Measurements from ENCODE around the gene DPYSL4. TPM values are rescaled to one million over a fixed set of nuclear protein-coding genes. Genes with fewer than 3 reads are reported as not detected.

Gene DPYSL4
- total RNA-seq, 1 experiment from 2014 or later = not detected

DNA sequence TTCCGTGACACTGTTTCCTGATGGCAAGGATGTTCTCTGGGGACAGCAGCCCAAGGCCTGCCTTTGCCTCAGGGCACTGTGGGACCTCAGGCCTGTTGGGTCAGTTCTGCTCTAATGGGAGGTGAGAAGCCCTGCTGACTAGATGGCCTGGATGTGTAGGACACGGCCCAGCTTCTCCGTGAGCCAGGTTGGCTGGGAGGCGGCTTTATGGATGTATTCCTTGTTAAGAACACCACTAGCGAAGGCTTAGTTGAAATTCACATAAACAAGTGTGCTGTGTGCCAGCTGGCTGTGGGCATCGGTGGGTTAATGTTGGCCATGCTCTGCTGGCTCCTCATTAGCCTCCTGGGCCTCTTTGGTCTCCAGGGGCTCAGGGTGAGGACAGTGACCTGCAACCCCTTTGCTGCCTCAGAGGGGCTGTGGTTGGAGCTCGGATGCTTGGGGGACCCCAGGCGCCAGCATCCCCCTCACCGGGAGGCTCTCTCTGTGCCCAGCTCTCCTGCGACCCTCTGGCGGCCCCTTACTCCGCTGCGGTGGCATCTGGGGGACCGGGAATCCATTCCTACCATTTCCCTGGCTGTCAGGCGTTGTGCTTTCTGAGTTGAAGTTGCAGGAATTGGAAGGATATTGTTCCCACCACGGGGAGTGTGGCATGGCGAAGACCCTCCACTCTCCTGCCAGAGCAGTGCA, 22.8 kb upstream of the DPYSL4 start:
- no peaks in the 10 kb centered on the region for H4K20me1 ChIP-seq (ENCODE audit: insufficient read depth, low read depth, low read length)
- no peak for DNase-seq
- no peak overlapping the region for H2AFZ ChIP-seq (ENCODE audit: low read length)
- H3K27ac ChIP-seq (ENCODE audit: low read length) = no peak overlapping the region
- H3K36me3 ChIP-seq (ENCODE audit: insufficient read depth, low read length) = no peaks in the 10 kb centered on the region
- H3K4me1 ChIP-seq (ENCODE audit: low read length) = no peaks in the 10 kb centered on the region
- no peaks in the 10 kb centered on the region for H3K79me2 ChIP-seq (ENCODE audit: low read length)
- H3K9me2 ChIP-seq (replicated peaks; ENCODE audit: insufficient read depth, low read length) = no peaks in the 10 kb centered on the region
- no peaks in the 10 kb centered on the region for H3K9me3 ChIP-seq (ENCODE audit: low read length)
- H3K9ac ChIP-seq (ENCODE audit: low read length) = no peak overlapping the region
- no peak overlapping the region for H3K4me2 ChIP-seq (ENCODE audit: low read depth, low read length, poor library complexity, severe bottlenecking)
- H3K27me3 ChIP-seq (ENCODE audit: low read length) = no peaks in the 10 kb centered on the region
- H3K4me3 ChIP-seq (ENCODE audit: low read length) = no peak overlapping the region

DNA sequence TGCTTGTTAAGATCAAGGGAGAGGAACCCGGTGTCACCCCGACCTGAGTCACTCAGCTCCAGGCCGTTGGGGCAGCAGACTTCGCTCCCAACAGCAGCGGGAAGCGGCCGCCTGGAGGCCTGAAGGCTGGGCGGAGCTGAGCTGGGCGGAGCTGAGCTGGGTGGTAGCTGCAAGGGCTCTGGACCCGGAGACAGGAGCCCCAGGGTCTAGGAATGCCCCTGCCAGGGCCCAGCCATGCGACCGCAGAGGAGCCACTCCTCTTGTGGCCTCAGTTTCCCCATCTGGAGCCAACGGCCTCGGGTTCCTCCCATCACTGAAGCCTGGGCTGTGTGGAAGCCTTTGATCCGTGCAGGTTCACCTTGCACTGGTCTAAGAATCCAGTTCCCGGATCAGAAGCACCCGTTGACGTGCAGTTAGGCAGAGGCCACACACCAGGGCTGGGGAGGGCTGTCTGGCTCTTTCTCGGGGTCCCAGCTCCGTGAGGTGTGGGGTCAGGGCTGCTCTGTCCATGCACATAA, 21.9 kb upstream of the DPYSL4 start:
- Histone ChIP-seq H2AFZ (ENCODE audit: low read length) (no peak overlapping the region), H3K4me1 (ENCODE audit: low read length) (no peaks in the 10 kb centered on the region), H3K9me2 (replicated peaks; ENCODE audit: insufficient read depth, low read length) (no peaks in the 10 kb centered on the region), H3K27me3 (ENCODE audit: low read length) (no peaks in the 10 kb centered on the region), H3K9me3 (ENCODE audit: low read length) (no peaks in the 10 kb centered on the region), H3K79me2 (ENCODE audit: low read length) (no peaks in the 10 kb centered on the region), H4K20me1 (ENCODE audit: insufficient read depth, low read depth, low read length) (no peaks in the 10 kb centered on the region), H3K4me2 (ENCODE audit: low read depth, low read length, poor library complexity, severe bottlenecking) (no peak overlapping the region), H3K4me3 (ENCODE audit: low read length) (no peak overlapping the region), H3K27ac (ENCODE audit: low read length) (no peak overlapping the region), H3K36me3 (ENCODE audit: insufficient read depth, low read length) (no peaks in the 10 kb centered on the region), H3K9ac (ENCODE audit: low read length) (no peak overlapping the region)
- DNase-seq = no peak

DNA sequence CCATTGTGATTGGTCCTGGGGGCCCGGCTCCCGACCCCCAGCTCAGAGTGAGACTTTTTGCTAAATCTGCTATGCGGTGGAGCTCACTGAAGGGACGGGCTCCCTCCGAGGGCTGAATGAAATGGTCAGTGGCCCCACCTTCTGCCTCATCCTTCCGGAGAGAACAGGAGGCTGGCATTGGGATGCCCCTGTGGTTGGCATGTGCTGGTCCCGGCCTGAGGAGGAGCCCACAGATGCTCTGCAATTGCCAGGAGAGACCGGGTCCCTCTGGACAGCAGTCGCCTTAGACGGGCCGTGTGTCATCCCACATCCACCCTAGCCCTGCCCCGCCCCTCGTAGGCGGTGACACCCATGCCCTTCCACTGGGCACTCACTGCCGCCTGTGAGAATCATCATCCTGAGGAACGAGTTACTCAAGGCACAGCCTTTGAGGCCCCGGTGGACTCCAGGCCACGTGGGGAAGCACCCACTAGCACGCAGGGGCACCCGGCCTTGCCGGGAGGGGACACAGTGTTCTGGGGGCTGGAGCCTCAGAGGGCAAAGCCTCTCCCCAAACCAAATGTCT, 21.2 kb upstream of the DPYSL4 start:
- Histone ChIP-seq H3K4me2 (ENCODE audit: low read depth, low read length, poor library complexity, severe bottlenecking) (no peak overlapping the region), H2AFZ (ENCODE audit: low read length) (no peak overlapping the region), H3K9me2 (replicated peaks; ENCODE audit: insufficient read depth, low read length) (no peaks in the 10 kb centered on the region), H3K27ac (ENCODE audit: low read length) (no peak overlapping the region), H3K4me1 (ENCODE audit: low read length) (no peaks in the 10 kb centered on the region), H4K20me1 (ENCODE audit: insufficient read depth, low read depth, low read length) (no peaks in the 10 kb centered on the region), H3K36me3 (ENCODE audit: insufficient read depth, low read length) (no peaks in the 10 kb centered on the region), H3K9ac (ENCODE audit: low read length) (no peak overlapping the region), H3K4me3 (ENCODE audit: low read length) (no peak overlapping the region), H3K9me3 (ENCODE audit: low read length) (no peaks in the 10 kb centered on the region), H3K79me2 (ENCODE audit: low read length) (no peaks in the 10 kb centered on the region), H3K27me3 (ENCODE audit: low read length) (no peaks in the 10 kb centered on the region)
- no peak for DNase-seq

DNA sequence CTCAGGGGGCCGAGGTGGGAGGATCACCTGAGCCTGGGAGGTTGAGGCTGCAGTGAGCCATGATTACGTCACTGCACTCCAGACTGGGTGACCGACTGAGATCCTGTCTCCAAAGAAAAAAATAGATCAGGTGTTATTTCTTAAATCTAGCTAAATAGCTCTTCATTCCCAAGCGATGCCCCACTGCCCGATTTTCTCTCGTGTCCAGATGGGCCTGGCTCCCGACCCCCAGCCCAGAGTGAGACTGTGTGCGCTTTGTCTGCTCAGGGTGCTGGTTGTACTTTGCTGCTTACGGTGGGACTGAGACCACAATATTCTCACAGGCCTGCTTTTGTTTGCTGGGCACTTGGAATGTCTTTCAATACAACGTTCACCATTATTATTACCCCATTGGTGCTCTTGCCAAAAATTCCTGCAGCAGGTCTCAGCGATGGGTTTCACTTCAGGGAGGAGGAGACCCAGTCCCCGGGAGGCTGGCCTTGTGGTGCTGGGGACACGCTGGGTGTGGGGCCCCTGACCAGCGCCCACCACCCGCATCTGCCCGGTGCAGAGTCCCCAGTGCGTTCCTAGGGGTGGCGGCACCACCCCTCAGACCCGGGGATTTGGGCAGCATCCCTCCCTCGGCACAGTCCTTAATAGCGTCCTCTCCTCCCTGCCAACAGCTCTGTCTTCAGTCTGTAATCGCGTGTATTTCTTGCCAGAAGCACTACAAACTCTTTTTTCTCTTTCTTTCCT, 20.4 kb upstream of the DPYSL4 start:
- Histone ChIP-seq H3K36me3 (ENCODE audit: insufficient read depth, low read length) (no peaks in the 10 kb centered on the region), H3K27ac (ENCODE audit: low read length) (no peak overlapping the region), H4K20me1 (ENCODE audit: insufficient read depth, low read depth, low read length) (no peaks in the 10 kb centered on the region), H3K9me3 (ENCODE audit: low read length) (no peaks in the 10 kb centered on the region), H3K4me1 (ENCODE audit: low read length) (no peaks in the 10 kb centered on the region), H3K4me3 (ENCODE audit: low read length) (no peak overlapping the region), H3K9ac (ENCODE audit: low read length) (no peak overlapping the region), H3K4me2 (ENCODE audit: low read depth, low read length, poor library complexity, severe bottlenecking) (no peak overlapping the region), H2AFZ (ENCODE audit: low read length) (no peak overlapping the region), H3K27me3 (ENCODE audit: low read length) (no peaks in the 10 kb centered on the region), H3K79me2 (ENCODE audit: low read length) (no peaks in the 10 kb centered on the region), H3K9me2 (replicated peaks; ENCODE audit: insufficient read depth, low read length) (no peaks in the 10 kb centered on the region)
- no peak for DNase-seq

DNA sequence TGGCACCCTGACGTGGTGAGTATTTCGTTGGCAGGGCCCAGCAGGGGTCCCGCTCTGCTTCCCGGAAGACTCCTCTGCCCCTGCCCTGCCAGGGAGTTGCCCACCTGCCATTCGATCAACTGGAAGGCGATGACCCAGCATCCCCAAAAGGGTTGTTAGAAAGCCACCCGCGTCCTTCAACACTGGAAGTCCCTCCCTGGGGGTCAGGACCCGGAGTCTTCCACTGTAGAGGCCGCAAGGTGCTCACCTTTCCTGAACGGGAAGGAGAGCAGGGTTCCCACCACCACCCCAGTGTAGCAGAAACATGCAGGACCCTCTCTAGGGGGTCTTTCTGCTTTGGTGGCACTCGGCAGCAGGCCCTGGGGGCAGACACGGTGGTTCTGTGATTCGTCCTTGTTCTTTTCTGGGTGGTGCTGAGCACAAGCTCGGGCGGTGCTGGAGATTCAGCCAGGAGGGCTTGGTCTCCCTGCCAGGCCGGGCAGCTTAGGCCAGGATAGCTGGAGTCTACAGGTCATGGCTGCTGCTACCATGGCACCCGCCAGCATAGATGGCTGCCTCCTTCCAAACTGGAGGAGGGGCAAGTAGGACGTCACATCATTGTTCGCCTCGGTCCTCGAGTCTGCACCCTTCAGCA, 19.6 kb upstream of the DPYSL4 start:
- H2AFZ ChIP-seq (ENCODE audit: low read length) = no peak overlapping the region
- H3K9me2 ChIP-seq (replicated peaks; ENCODE audit: insufficient read depth, low read length) = no peaks in the 10 kb centered on the region
- no peak overlapping the region for H3K27ac ChIP-seq (ENCODE audit: low read length)
- no peak overlapping the region for H3K4me2 ChIP-seq (ENCODE audit: low read depth, low read length, poor library complexity, severe bottlenecking)
- H3K9ac ChIP-seq (ENCODE audit: low read length) = no peak overlapping the region
- no peaks in the 10 kb centered on the region for H3K4me1 ChIP-seq (ENCODE audit: low read length)
- no peaks in the 10 kb centered on the region for H3K79me2 ChIP-seq (ENCODE audit: low read length)
- no peak for DNase-seq
- no peaks in the 10 kb centered on the region for H4K20me1 ChIP-seq (ENCODE audit: insufficient read depth, low read depth, low read length)
- H3K4me3 ChIP-seq (ENCODE audit: low read length) = no peak overlapping the region
- no peaks in the 10 kb centered on the region for H3K27me3 ChIP-seq (ENCODE audit: low read length)
- no peaks in the 10 kb centered on the region for H3K36me3 ChIP-seq (ENCODE audit: insufficient read depth, low read length)
- H3K9me3 ChIP-seq (ENCODE audit: low read length) = no peaks in the 10 kb centered on the region

DNA sequence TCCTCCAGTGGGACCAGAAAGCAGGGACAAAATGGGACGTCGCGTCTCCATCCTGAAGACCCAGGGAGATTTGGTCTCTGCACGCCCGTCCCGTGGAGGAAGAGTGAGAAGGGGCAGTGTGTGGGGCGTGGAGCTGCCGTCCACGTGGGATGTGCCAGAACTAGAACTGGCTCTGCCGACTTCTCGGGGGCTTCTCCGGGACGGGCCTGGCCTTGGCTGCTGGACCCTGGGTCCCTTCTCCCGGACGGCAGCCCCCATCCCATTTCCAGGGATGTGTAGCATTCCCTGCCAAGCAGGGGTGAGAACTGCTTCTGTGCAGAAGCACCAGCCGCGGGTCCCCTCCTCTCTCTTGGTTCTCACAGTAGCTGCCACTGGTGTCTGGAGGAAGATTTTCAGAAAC, 18.8 kb upstream of the DPYSL4 start:
- Histone ChIP-seq H4K20me1 (ENCODE audit: insufficient read depth, low read depth, low read length) (no peaks in the 10 kb centered on the region), H2AFZ (ENCODE audit: low read length) (no peak overlapping the region), H3K79me2 (ENCODE audit: low read length) (no peaks in the 10 kb centered on the region), H3K9me3 (ENCODE audit: low read length) (no peaks in the 10 kb centered on the region), H3K9ac (ENCODE audit: low read length) (no peak overlapping the region), H3K27me3 (ENCODE audit: low read length) (no peaks in the 10 kb centered on the region), H3K27ac (ENCODE audit: low read length) (no peak overlapping the region), H3K36me3 (ENCODE audit: insufficient read depth, low read length) (no peaks in the 10 kb centered on the region), H3K9me2 (replicated peaks; ENCODE audit: insufficient read depth, low read length) (no peaks in the 10 kb centered on the region), H3K4me2 (ENCODE audit: low read depth, low read length, poor library complexity, severe bottlenecking) (no peak overlapping the region), H3K4me1 (ENCODE audit: low read length) (no peaks in the 10 kb centered on the region), H3K4me3 (ENCODE audit: low read length) (no peak overlapping the region)
- no peak for DNase-seq

DNA sequence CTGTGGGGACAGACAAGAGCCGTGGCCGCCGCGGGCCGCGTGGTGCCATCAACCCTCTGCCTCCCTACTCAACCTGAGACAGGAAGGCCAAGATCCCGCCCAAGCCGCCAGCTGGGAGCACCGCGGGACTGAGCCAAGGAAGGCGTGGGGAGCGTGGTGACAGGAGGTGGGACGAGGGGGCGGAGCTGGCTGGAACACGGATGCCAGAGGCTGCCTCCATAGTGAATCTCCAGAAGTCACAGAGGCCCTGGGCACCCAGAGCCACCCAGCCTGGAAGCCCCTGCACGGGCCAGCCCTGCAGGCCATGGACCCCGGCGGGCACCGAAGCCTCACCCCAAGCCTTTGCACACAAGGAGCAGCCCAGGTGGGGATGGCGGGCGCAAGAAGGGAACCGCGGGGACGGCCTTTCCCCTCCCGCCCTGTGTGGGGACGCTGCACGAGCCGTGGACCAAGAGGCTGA, 18.1 kb upstream of the DPYSL4 start:
- no peak overlapping the region for H3K4me2 ChIP-seq (ENCODE audit: low read depth, low read length, poor library complexity, severe bottlenecking)
- no peaks in the 10 kb centered on the region for H3K79me2 ChIP-seq (ENCODE audit: low read length)
- H3K9ac ChIP-seq (ENCODE audit: low read length) = no peak overlapping the region
- H3K9me3 ChIP-seq (ENCODE audit: low read length) = 0 out of 2 replicates have a peak, but pooled peaks cover 4% of the 10 kb centered on the region
- no peak overlapping the region for H3K27ac ChIP-seq (ENCODE audit: low read length)
- no peaks in the 10 kb centered on the region for H3K4me1 ChIP-seq (ENCODE audit: low read length)
- no peak overlapping the region for H3K4me3 ChIP-seq (ENCODE audit: low read length)
- no peaks in the 10 kb centered on the region for H3K36me3 ChIP-seq (ENCODE audit: insufficient read depth, low read length)
- H3K27me3 ChIP-seq (ENCODE audit: low read length) = no peaks in the 10 kb centered on the region
- no peak for DNase-seq
- no peaks in the 10 kb centered on the region for H4K20me1 ChIP-seq (ENCODE audit: insufficient read depth, low read depth, low read length)
- no peaks in the 10 kb centered on the region for H3K9me2 ChIP-seq (replicated peaks; ENCODE audit: insufficient read depth, low read length)
- H2AFZ ChIP-seq (ENCODE audit: low read length) = no peak overlapping the region
